Activated naive CD4-positive, alpha-beta T cell treated with anti-CD3 and anti-CD28 coated beads, Interleukin-2, amount 50 U/mL, for 16 hours (primary cell): Measurements from ENCODE around the gene LILRA2.
"Not testable (repeated sequence)": the region's sequence is repeated elsewhere in the genome, so short reads cannot be mapped to it uniquely, and the experiment has no call there.

Experiments
- DNase-seq: peaks from one replicate; pipeline ENCODE4 v3.0.0-alpha.2; 2020

Gene LILRA2

GRCh38 chr19:54612428-54612827, 38.8 kb downstream of the LILRA2 start:
- DNase-seq, result no peak

DNA sequence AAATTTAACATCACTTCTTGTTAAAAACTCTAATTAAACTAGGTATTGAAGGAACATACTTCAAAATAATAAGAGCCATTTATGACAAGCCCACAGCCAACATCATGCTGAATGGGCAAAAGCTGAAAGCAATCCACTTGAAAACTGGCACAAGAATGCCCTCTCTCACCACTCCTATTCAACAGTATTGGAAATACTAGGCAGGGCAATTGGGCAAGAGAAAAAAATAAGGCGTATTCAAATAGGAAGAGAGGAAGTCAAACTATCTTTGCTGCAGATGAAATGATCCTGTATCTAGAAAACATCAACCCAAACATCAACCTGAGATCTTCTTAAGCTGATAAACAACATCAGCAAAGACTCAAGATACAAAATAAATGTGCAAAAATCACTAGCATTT, 41.1 kb downstream of the LILRA2 start:
- no peak for DNase-seq

GRCh38 chr19:54616057-54616456, 42.5 kb downstream of the LILRA2 start:
- no peak for DNase-seq

DNA sequence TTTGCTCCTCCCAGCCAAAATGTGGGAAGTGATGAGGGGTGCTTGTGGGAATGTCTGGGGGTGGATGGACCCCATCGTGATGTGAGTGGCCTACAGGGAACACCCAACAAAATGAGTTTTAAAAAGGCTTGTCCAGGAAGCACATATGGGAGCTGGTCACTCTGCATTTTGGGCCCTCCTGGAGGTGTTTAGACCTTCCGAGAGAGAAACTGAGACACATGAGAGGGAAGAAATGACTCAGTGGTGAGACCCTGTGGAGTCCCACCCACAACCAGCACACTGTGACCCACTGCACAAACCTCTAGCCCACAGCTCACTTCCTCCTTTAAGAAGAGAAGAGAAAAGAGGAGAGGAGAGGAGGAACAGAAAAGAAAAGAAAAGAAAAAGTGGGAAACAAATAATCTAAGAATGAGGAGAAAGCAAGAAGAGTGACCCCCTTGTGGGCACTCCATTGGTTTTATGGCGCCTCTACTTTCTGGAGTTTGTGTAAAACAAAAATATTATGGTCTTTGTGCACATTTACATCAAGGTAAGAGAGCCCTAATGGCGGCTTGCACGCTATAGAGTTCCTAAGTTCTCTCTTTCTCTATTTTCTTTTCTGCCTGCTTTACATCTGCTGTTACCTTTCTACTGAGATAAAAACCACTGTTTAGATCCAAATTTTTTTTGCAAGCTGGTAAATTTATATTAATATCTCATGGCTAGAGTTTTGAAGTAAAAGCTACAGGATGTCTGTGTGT, 43.4 kb downstream of the LILRA2 start:
- DNase-seq, result no peak

DNA sequence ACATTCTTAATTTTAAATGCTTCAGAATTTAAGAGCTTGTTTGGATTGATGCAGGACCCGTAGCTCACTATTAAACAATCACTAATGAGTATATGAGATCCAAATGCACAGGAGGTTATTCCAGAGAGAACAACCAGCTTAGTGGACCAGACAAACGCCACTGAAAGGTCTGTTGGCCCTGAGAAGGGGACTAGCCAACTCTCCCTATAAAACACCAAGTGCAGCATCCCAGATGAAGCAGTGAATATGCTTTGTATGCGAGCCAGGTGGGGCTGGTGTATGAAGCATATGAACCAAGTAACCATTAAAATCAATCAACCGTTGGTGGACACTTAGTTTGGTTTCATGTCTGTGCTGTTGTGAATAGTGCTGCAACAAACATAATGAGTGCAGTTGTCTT, 46.9 kb downstream of the LILRA2 start:
- no peak for DNase-seq

- no peak for DNase-seq
Measured at GRCh38 chr19:54622431-54622830, 48.8 kb downstream of the LILRA2 start.

DNA sequence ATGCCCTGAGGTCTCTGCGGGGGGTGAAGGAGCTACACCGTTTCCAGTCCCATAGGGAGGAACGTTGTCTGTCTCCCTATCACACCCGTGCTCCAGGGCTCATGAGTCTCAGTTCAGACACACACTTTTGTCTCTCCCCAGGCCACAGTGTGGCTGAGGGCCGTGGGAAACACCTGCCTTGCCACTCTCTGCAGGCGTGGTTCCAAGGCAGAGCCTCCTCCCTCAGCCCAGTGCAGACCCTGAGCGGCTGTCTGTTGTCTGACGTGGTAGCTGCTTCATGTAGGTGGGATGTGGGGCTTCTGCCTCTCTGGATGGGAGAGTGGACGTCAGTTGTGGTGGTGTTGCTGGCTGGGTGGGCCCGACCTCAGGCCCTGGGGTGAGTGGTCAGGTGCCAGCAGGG, 50.6 kb downstream of the LILRA2 start:
- not testable (repeated sequence) for DNase-seq

DNA sequence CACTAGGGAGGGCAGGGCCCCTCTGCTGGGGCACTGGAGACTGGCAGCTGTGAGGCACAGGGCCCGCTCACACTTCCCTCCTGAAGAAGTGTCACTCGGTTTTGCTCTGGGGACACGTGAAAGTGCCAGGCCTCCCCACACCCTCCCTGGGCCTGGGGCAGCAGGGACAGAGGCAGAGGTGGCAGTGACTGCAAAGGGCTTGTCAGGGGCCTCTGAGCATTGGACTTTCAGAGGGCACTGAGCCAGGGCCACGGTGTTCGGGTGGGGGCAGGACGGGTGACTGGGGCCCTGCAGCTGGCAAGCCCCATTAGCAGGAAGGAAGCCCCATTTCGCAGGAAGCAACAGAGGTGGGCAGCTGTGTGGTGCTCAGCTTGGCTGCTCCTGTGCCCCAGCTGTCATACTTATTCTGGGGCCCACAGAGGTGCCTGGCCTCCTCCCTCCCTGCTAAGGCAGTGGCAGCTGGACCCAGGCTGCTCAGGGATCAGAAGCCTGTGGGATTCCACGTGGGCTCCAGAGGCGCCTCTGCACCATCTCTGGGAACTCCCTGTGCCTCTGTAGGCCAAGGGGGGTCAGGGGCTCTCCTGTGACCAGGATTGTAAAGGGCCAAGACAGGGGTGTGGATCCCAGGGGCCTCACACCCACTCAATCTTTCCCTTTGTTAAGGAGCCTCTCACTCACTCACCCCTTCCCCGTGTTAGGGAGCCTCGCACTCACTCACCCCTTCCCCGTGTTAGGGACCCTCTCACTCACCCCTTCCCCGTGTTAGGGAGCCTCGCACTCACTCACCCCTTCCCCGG, 51.5 kb downstream of the LILRA2 start:
- DNase-seq, result not testable (repeated sequence)

DNA sequence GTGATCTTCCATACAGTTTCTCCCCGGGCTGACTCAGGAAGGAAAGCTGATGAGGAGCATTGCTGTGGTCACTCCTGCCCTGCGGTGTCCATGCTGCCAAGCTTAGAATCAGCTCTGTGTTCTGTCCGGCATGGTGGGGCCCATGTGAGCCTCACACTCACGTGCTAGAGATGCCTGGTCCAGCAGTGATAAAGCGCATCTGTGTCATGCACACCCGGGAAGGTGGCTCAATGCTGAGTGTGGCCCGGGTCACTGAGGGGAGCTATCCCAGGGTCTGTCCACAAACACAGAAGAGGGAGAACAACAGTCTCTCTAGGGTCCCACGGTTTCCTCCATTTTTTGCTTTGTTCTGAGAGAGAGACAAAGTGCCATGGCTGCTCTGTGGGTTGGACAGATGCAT, 53.2 kb downstream of the LILRA2 start:
- no peak for DNase-seq

DNA sequence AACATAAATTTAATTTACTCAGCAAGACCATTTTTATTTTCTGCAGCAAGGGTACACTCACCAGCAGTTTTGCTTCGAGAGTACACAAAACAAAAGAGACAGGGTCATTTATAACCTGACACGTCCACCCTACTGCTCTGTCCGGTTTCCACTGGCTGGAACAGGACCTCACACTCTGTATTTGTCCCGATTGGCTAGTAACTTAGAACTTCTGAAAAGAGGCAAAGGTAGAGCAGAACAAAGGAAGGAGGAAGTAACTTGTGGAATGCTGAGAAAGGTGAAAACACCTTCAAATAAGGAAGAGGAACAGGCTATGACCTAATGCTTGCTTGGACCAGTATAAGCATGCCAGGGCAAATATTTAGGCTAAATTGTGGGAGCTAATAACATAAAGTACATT, 54.3 kb downstream of the LILRA2 start:
- DNase-seq, result not testable (repeated sequence)

- not testable (repeated sequence) for DNase-seq
Measured at GRCh38 chr19:54630262-54630661, 56.7 kb downstream of the LILRA2 start, which contains the start of gene LILRB1. LILRB1 (plus strand) TSS chr19:54630484; CDS start chr19:54631074, 590 bp downstream.

GRCh38 chr19:54630782-54631181, 57.2 kb downstream of the LILRA2 start:
- DNase-seq, result no peak

DNA sequence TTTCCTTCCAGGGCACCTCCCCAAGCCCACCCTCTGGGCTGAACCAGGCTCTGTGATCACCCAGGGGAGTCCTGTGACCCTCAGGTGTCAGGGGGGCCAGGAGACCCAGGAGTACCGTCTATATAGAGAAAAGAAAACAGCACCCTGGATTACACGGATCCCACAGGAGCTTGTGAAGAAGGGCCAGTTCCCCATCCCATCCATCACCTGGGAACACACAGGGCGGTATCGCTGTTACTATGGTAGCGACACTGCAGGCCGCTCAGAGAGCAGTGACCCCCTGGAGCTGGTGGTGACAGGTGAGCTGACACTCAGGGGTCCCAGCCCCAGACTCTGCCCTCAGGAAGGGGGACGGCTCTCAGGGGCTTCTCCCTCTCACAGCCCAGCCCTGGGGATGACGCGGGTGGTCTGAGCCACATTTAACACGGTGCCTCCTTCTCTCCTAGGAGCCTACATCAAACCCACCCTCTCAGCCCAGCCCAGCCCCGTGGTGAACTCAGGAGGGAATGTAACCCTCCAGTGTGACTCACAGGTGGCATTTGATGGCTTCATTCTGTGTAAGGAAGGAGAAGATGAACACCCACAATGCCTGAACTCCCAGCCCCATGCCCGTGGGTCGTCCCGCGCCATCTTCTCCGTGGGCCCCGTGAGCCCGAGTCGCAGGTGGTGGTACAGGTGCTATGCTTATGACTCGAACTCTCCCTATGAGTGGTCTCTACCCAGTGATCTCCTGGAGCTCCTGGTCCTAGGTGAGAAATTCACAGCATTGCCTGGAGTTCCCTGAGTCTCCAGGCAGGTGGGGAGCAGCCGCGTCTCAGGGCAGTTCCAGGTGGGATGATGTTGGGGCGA, 58.1 kb downstream of the LILRA2 start:
- not testable (repeated sequence) for DNase-seq

DNA sequence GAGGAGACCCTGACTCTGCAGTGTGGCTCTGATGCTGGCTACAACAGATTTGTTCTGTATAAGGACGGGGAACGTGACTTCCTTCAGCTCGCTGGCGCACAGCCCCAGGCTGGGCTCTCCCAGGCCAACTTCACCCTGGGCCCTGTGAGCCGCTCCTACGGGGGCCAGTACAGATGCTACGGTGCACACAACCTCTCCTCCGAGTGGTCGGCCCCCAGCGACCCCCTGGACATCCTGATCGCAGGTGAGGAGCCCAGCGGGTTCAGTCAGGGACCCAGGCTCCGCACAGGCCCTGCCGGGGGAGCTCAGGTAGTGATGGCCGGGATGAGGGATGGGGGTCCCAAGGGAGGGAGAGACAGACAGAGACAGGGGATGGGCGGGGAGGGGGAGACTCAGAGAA, 58.9 kb downstream of the LILRA2 start:
- DNase-seq, result not testable (repeated sequence)

DNA sequence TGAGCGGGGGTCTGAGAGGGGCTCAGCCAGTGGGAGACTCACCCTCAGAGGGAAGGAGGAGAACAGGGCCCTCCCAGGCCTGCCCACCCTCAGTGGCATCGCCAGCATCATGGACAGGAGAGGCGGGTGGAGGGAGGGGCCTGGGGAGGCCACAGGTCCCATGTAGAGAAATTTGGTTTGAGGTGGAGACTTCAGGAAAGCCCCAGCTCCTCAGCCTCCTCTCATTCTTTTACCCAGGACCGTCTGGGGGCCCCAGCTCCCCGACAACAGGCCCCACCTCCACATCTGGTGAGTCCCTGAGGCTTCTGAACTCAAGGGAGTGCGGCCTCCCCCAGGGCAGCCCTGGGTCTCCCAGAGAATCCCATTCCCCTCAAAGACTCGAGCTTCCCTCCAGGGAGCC, 59.8 kb downstream of the LILRA2 start:
- DNase-seq, result no peak

- not testable (repeated sequence) for DNase-seq
Measured at GRCh38 chr19:54636081-54636480, 62.5 kb downstream of the LILRA2 start.

GRCh38 chr19:54638683-54639082, 65.1 kb downstream of the LILRA2 start:
- DNase-seq, result no peak
